AG04449 (cell line): Measurements from ENCODE around the gene FBXO34.
"Not testable (repeated sequence)": the region's sequence is repeated elsewhere in the genome, so short reads cannot be mapped to it uniquely, and the experiment has no call there.

Experiments used
- CTCF ChIA-PET: fragments of 350-600 bp; formaldehyde crosslinking; extraction: SDS; loops from one replicate; lab custom pipeline; 2021; ENCODE audit warnings: antibody characterized with exemption; lab: Yijun Ruan, JAX
- POLR2A ChIA-PET: fragments of 400-600, 350-600 bp; formaldehyde crosslinking; extraction: SDS; loops from one replicate; lab custom pipeline; 2020; ENCODE audit warnings: antibody characterized with exemption, inconsistent platforms; lab: Yijun Ruan, JAX
- DNase-seq: peaks from one replicate; pipeline ENCODE4 v3.0.0-alpha.2; 2010; ENCODE audit warnings: low read depth, low spot score
- H3K4me3 ChIP-seq: 2 replicates; pipeline ENCODE4 v1.5.1; 2011; ENCODE audit warnings: low read depth, mild to moderate bottlenecking, control low read depth, low read length
- CTCF ChIP-seq: IDR thresholded peaks from one replicate; pipeline ENCODE4 v1.5.1; 2011; ENCODE audit warnings: mild to moderate bottlenecking, moderate library complexity, low read length, control low read depth, inconsistent platforms; ENCODE audit not compliant: insufficient read depth; ENCODE audit errors: missing control alignments

Gene FBXO34

GRCh38 chr14:55382483-55382882, 111.3 kb downstream of the FBXO34 start:
- ChIA-PET POLR2A (no interaction called here), CTCF (interaction anchor here (0.8 to 2.5 kb wide), 6 partner anchors 10 to 136 kb away, joined by 3 to 6 read pairs (median 6); no protein-coding TSS in a partner anchor)
- no peak for DNase-seq
- no peak overlapping the region for H3K4me3 ChIP-seq
- no peak for TF ChIP-seq CTCF

GRCh38 chr14:55383056-55383466, 111.8 kb downstream of the FBXO34 start:
- CTCF ChIA-PET, result interaction anchor here (0.8 to 2.5 kb wide), 5 partner anchors 11 to 137 kb away, joined by 3 to 6 read pairs (median 5); no protein-coding TSS in a partner anchor

GRCh38 chr14:55383541-55384140, 112.4 kb downstream of the FBXO34 start:
- no peak for TF ChIP-seq CTCF
- no peak for DNase-seq
- CTCF ChIA-PET, result interaction anchor here (0.9 to 2.5 kb wide), 5 partner anchors 11 to 1103 kb away, joined by 3 to 6 read pairs (median 4); no protein-coding TSS in a partner anchor
- H3K4me3 ChIP-seq, result no peak overlapping the region
- POLR2A ChIA-PET, result no interaction called here

More at GRCh38 chr14:55383056-55383466, 111.8 kb downstream of the FBXO34 start:
- DNase-seq, H3K4me3 ChIP-seq, POLR2A ChIA-PET: not testable (repeated sequence)

- POLR2A ChIA-PET, result no interaction called here
- TF ChIP-seq CTCF, result no peak
- no peak for DNase-seq
- H3K4me3 ChIP-seq, result no peak overlapping the region
- CTCF ChIA-PET, result interaction anchor here (0.7 to 2.5 kb wide), 4 partner anchors 62 to 1103 kb away, joined by 3 to 6 read pairs (median 3); no protein-coding TSS in a partner anchor
Observed at GRCh38 chr14:55384536-55384935, 113.3 kb downstream of the FBXO34 start.

- TF ChIP-seq CTCF, result no peak
- ChIA-PET POLR2A (no interaction called here), CTCF (interaction anchor here (1.2 to 1.5 kb wide), 2 partner anchors 116 to 173 kb away, joined by 4 read pairs; no protein-coding TSS in a partner anchor)
- no peak overlapping the region for H3K4me3 ChIP-seq
- DNase-seq, result no peak
Observed at GRCh38 chr14:55386037-55386808, 115.0 kb downstream of the FBXO34 start.

- CTCF ChIA-PET, result interaction anchor here (0.9 kb wide), 1 partner anchor 16 kb away, joined by 3 read pairs; no protein-coding TSS in a partner anchor
- no peak for TF ChIP-seq CTCF
- no peak overlapping the region for H3K4me3 ChIP-seq
- DNase-seq, result no peak
- POLR2A ChIA-PET, result no interaction called here
Observed at GRCh38 chr14:55387121-55387520, 115.9 kb downstream of the FBXO34 start.
